ENCODE measurements around the gene DDR2.

Gene DDR2

DNA sequence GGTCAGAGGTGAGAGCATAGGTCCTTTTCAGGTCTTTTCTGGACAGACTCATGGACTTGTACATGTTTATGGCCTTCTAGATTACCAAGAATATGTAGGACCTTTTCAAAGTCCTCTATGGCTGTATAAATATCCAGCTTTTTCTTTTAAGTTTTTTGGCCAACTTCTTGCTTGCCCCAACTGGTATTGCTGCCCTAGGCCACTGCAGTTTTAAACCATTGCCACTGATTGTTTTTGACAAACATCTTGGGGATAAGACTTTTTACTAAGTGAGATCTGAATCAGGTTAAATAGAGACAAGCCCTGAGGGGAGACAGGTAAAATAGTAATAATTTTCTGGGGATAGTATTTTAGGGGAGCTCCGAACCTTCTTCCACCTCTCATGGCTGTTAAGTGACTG lies 14.8 kb upstream of the DDR2 start:
- DNase-seq (ENCODE audit: low read depth, low spot score), result no peak
- in situ Hi-C loops (cut with HindIII; ENCODE audit: low sequenced_read_pairs), result no loop called here
- TF ChIP-seq, protein P1, sequence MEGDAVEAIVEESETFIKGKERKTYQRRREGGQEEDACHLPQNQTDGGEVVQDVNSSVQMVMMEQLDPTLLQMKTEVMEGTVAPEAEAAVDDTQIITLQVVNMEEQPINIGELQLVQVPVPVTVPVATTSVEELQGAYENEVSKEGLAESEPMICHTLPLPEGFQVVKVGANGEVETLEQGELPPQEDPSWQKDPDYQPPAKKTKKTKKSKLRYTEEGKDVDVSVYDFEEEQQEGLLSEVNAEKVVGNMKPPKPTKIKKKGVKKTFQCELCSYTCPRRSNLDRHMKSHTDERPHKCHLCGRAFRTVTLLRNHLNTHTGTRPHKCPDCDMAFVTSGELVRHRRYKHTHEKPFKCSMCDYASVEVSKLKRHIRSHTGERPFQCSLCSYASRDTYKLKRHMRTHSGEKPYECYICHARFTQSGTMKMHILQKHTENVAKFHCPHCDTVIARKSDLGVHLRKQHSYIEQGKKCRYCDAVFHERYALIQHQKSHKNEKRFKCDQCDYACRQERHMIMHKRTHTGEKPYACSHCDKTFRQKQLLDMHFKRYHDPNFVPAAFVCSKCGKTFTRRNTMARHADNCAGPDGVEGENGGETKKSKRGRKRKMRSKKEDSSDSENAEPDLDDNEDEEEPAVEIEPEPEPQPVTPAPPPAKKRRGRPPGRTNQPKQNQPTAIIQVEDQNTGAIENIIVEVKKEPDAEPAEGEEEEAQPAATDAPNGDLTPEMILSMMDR (IDR thresholded peaks at IDR 0.05; ENCODE audit: low read depth, low read length), result no peak
- no peak overlapping the region for H3K4me3 ChIP-seq (ENCODE audit: low read depth, low read length)

DNA sequence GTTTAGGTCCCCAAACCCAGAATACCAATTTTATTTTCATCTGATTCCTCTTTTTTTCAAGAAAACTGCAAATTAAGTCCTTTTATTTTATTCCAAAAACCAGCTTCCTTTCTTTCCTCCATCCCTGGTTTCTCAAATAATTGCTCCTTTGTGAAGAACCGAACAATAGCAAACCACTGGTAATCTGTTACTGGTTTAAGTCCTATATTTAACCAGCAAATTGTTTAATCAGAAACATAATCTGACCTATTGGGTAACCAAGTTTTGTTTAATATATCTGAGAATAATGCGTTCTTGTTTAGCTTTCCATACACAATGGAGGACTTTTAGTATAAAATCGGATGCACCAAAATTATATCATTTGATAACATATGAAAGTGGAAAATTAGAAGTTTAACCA lies 13.2 kb upstream of the DDR2 start:
- in situ Hi-C loops (cut with HindIII; ENCODE audit: low sequenced_read_pairs), result no loop called here
- no peak for DNase-seq (ENCODE audit: low read depth, low spot score)
- TF ChIP-seq, protein P1 (IDR thresholded peaks at IDR 0.05; ENCODE audit: low read depth, low read length), result no peak

DNA sequence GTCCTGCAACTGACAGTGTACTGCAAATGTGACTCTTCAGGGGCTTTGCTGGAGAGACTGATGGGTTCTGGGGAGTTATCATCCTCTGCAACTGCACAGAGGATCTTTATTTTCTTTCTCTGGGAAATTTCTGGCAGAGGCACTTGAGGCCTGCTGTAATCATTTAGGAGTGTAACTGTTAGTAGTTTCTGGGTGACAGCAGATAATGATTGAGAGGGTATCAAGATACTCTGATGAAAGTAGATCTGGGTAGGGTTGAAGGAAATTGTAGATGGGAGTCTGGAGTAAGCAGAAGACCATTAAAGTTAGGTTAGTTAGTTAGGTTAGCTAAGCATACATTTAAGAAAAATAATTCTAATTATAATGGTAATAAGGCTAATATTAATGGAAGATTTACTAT lies 11.0 kb upstream of the DDR2 start:
- TF ChIP-seq, protein P1 (IDR thresholded peaks at IDR 0.05; ENCODE audit: low read depth, low read length), result no peak
- in situ Hi-C loops (cut with HindIII; ENCODE audit: low sequenced_read_pairs), result no loop called here
- H3K4me3 ChIP-seq (ENCODE audit: low read depth, low read length), result no peak overlapping the region
- no peak for DNase-seq (ENCODE audit: low read depth, low spot score)

More for the DNA sequence above, 13.2 kb upstream of the DDR2 start:
- H3K4me3 ChIP-seq (ENCODE audit: low read depth, low read length), result no peak overlapping the region

DNA sequence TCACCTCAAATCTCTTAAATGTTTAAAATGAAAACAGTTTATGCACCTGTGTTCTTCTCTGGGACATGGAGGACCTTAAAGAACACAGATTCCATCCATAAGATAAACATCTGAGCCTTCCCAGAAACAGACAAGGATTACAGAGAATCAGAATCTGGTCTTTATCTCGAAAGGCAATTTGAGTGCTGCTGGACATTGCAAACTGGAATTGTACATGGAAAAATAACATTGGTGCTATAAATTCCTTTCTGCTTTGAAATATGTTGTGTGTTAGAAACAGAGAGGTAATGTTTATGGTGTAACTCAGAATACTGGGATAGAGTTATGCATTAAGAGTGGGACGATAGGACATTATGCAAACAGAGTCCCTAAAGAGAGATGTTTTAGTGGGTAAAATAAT lies 6.6 kb upstream of the DDR2 start:
- in situ Hi-C loops (cut with HindIII; ENCODE audit: low sequenced_read_pairs), result no loop called here
- no peak for DNase-seq (ENCODE audit: low read depth, low spot score)
- no peak overlapping the region for H3K4me3 ChIP-seq (ENCODE audit: low read depth, low read length)
- TF ChIP-seq, protein P1 (IDR thresholded peaks at IDR 0.05; ENCODE audit: low read depth, low read length), result no peak

DNA sequence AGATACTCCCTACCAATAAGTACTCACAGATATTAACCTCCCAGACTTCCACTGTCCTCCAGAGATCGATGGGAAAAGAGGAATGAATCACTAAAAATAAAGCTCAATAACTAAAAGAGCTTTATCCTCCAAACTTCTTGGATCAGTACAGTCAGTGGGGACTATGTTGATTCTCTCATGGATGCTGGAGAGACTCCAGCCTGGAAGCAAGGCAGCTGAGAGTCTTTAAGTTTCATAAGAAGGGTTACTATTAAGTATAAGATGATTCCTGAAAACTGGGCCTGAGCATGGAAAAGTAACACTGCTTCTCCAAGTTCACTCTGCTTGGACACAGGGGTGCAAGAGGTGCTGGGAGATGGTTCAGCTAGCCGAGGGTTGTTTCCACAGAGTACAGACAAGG lies 6.2 kb upstream of the DDR2 start:
- no peak for DNase-seq (ENCODE audit: low read depth, low spot score)
- TF ChIP-seq, protein P1 (IDR thresholded peaks at IDR 0.05; ENCODE audit: low read depth, low read length), result no peak
- in situ Hi-C loops (cut with HindIII; ENCODE audit: low sequenced_read_pairs), result no loop called here
- no peak overlapping the region for H3K4me3 ChIP-seq (ENCODE audit: low read depth, low read length)

DNA sequence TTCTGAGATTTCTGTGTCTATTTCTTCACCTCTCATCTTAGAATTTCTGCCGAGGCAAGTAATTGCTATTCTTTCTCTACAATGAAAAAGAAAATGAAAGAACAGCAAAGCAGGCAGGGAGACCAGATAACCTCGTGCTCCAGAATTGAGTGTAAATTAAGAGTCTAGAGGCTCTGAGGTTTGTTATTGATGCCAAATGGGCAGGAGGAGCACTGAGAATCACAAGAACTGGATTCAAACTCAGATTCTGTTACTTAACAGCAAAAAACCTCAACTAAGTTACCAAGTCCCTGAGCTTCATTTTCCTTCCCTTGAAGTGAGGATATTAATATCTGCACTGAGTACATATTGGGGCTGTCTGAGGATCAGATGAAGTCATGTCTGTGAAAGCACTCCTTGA lies 5.5 kb upstream of the DDR2 start:
- in situ Hi-C loops (cut with HindIII; ENCODE audit: low sequenced_read_pairs), result no loop called here
- DNase-seq (ENCODE audit: low read depth, low spot score), result no peak
- H3K4me3 ChIP-seq (ENCODE audit: low read depth, low read length), result no peak overlapping the region
- TF ChIP-seq, protein P1 (IDR thresholded peaks at IDR 0.05; ENCODE audit: low read depth, low read length), result no peak
